Measurements from ENCODE around the gene FAM53C. TPM values are rescaled to one million over a fixed set of nuclear protein-coding genes. Genes with fewer than 3 reads are reported as not detected.
"Not testable (repeated sequence)": the region's sequence is repeated elsewhere in the genome, so short reads cannot be mapped to it uniquely, and the experiment has no call there.

The FAM53C gene
- polyA plus RNA-seq, 1 donor: 30.6 TPM

- Histone ChIP-seq H3K4me3 (ENCODE audit: low read length) (no peak overlapping the region), H3K4me1 (ENCODE audit: control insufficient read depth, insufficient read depth, low read length) (no peaks in the 10 kb centered on the region), H3K36me3 (ENCODE audit: control insufficient read depth, insufficient read depth, low read length) (peaks cover 59% of the 10 kb centered on the region), H3K27me3 (ENCODE audit: control insufficient read depth, insufficient read depth, low read length) (no peaks in the 10 kb centered on the region), H3K27ac (ENCODE audit: low read length) (no peak overlapping the region), H3K9me3 (ENCODE audit: control insufficient read depth, low read depth, low read length) (no peaks in the 10 kb centered on the region)
- no CpG with 5 or more reads among the region's 10 CpGs for WGBS (ENCODE audit: insufficient coverage, low lambda C conversion rate)
- no peak for DNase-seq
These were observed 48.2 kb downstream of the FAM53C start for GRCh38 chr5:138386290-138386689.

DNA sequence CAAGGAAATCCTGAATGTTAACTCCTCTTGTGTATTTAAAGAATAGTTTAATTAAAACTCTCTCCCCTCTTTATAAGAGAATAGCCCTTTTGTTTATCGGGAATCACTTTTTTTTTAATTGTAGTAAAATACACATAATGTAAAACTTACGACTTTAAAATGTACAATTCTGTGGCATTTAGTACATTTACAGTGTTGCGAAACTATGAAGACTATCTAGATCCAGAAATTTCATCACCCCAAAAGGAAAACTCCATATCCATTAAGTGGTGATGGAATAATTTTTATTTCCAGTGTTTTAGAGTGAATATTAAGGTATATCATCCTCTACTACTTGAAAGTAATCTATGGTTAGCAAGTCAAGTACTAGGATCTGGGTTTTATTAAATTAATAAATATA lies 51.3 kb downstream of the FAM53C start:
- Histone ChIP-seq H3K27me3 (ENCODE audit: control insufficient read depth, insufficient read depth, low read length) (no peaks in the 10 kb centered on the region), H3K9me3 (ENCODE audit: control insufficient read depth, low read depth, low read length) (no peaks in the 10 kb centered on the region), H3K27ac (ENCODE audit: low read length) (no peak overlapping the region), H3K4me3 (ENCODE audit: low read length) (no peak overlapping the region), H3K4me1 (ENCODE audit: control insufficient read depth, insufficient read depth, low read length) (no peaks in the 10 kb centered on the region), H3K36me3 (ENCODE audit: control insufficient read depth, insufficient read depth, low read length) (peaks cover 67% of the 10 kb centered on the region)
- DNase-seq: no peak
- 100% methylated on average over 1 of the region's 3 CpGs for WGBS (ENCODE audit: insufficient coverage, low lambda C conversion rate)

DNA sequence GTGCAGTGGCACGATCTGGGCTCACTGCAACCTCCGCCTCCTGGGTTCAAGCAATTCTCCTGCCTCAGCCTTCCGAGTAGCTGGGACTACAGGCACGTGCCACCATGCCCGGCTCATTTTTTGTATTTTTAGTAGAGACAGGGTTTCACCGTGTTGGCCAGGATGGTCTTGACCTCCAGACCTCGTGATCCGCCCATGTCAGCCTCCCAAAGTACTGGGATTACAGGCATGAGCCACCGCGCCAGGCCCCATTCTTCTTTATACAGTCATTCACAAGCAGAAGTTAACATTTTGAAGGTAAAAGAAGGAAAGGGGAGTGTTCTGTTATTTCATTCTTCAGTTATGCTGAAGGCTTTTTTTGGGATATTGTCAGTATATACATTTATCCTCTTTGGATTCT lies 51.8 kb downstream of the FAM53C start:
- DNase-seq; H3K27me3 ChIP-seq (ENCODE audit: control insufficient read depth, insufficient read depth, low read length); H3K4me3 ChIP-seq (ENCODE audit: low read length); H3K9me3 ChIP-seq (ENCODE audit: control insufficient read depth, low read depth, low read length); H3K4me1 ChIP-seq (ENCODE audit: control insufficient read depth, insufficient read depth, low read length); H3K27ac ChIP-seq (ENCODE audit: low read length): not testable (repeated sequence)
- H3K36me3 ChIP-seq (ENCODE audit: control insufficient read depth, insufficient read depth, low read length): peaks cover 71% of the 10 kb centered on the region
- no CpG with 5 or more reads among the region's 10 CpGs for WGBS (ENCODE audit: insufficient coverage, low lambda C conversion rate)

DNA sequence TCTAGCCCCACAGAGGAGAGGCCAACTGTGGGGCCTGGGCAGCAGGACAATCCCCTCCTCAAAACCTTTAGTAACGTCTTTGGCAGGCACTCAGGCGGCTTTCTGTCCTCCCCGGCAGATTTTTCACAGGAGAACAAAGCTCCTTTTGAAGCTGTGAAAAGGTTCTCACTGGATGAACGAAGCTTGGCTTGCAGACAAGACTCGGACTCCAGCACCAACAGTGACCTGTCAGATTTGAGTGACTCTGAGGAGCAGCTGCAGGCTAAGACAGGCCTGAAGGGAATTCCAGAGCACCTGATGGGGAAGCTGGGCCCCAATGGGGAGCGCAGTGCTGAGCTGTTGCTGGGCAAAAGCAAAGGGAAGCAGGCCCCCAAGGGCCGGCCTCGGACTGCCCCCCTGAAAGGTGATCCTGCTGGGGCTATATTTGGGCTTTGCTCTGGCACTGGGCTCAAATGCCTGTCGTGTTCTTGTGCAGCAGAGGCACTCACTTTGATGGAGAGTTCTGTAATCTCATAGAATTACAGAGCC lies 53.9 kb downstream of the FAM53C start:
- Histone ChIP-seq H3K36me3 (ENCODE audit: control insufficient read depth, insufficient read depth, low read length) (peaks cover 69% of the 10 kb centered on the region), H3K27me3 (ENCODE audit: control insufficient read depth, insufficient read depth, low read length) (no peaks in the 10 kb centered on the region), H3K4me1 (ENCODE audit: control insufficient read depth, insufficient read depth, low read length) (no peaks in the 10 kb centered on the region), H3K4me3 (ENCODE audit: low read length) (no peak overlapping the region), H3K27ac (ENCODE audit: low read length) (no peak overlapping the region), H3K9me3 (ENCODE audit: control insufficient read depth, low read depth, low read length) (no peaks in the 10 kb centered on the region)
- no CpG with 5 or more reads among the region's 9 CpGs for WGBS (ENCODE audit: insufficient coverage, low lambda C conversion rate)
- DNase-seq: no peak

Other genes with a start within 250 kb of the FAM53C start
- 2.8 TPM for gene NME5, start 198.8 kb upstream of the FAM53C start, polyA plus RNA-seq
- 88.3 TPM for gene BRD8, start 159.6 kb upstream of the FAM53C start, polyA plus RNA-seq
- gene KIF20A, start 159.2 kb upstream of the FAM53C start, polyA plus RNA-seq: 13.8 TPM
- gene CDC23, start 124.9 kb upstream of the FAM53C start, polyA plus RNA-seq: 35.7 TPM
- gene GFRA3, start 63.6 kb upstream of the FAM53C start, polyA plus RNA-seq: 6.9 TPM
- 4.5 TPM for gene CDC25C, start 6.5 kb upstream of the FAM53C start, polyA plus RNA-seq
- 61.1 TPM for gene KDM3B, start 14.4 kb downstream of the FAM53C start, polyA plus RNA-seq
- 38.6 TPM for gene REEP2, start 100.8 kb downstream of the FAM53C start, polyA plus RNA-seq
- 371 TPM for gene EGR1, start 127.2 kb downstream of the FAM53C start, polyA plus RNA-seq
- gene ETF1, start 205.0 kb downstream of the FAM53C start, polyA plus RNA-seq: 62.9 TPM
- 190 TPM for gene HSPA9, start 237.1 kb downstream of the FAM53C start, polyA plus RNA-seq